HEK293 (cell line): ENCODE measurements around the gene PLLP.

ENCODE experiments used
- CTCF ChIA-PET: fragments of 350-600 bp; formaldehyde crosslinking; extraction: SDS; loops from one replicate; lab custom pipeline; 2021; ENCODE audit warnings: antibody characterized with exemption; lab: Yijun Ruan, JAX
- POLR2A ChIA-PET: fragments of 300-600 bp; formaldehyde crosslinking; extraction: SDS; loops from one replicate; lab custom pipeline; 2020; ENCODE audit warnings: antibody characterized with exemption, inconsistent platforms; lab: Yijun Ruan, JAX
- H3K27ac ChIP-seq: fragments of 200-500 bp; sonication (Bioruptor generic); 2 replicates; pipeline ENCODE4 v1.5.1; 2014; ENCODE audit warnings: low read depth, low read length, control low read depth, inconsistent platforms; ENCODE audit errors: extremely low read depth
- H3K36me3 ChIP-seq, 2 experiments: fragments of 200-500 bp in 1 of 2; sonication (Bioruptor generic) in 1 of 2; 1 replicate in 1 of 2; 2 replicates in 1 of 2; pipeline ENCODE4 v1.5.1; 2014 to 2017; ENCODE audit warnings: inconsistent platforms in 2 of 2, low read length in 2 of 2; ENCODE audit not compliant: control insufficient read depth in 2 of 2, insufficient read depth in 1 of 2
- H3K4me1 ChIP-seq: fragments of 200-500 bp; sonication (Bioruptor generic); 2 replicates; pipeline ENCODE4 v1.5.1; 2014; ENCODE audit warnings: mild to moderate bottlenecking, low read length, inconsistent platforms; ENCODE audit not compliant: control insufficient read depth, insufficient read depth
- H3K4me3 ChIP-seq: 2 replicates; pipeline ENCODE4 v1.5.1; 2011; ENCODE audit warnings: low read depth, mild to moderate bottlenecking, control low read depth, low read length, moderate library complexity
- H3K9me3 ChIP-seq: fragments of 200-500 bp; sonication (Bioruptor generic); 2 replicates; pipeline ENCODE4 v1.5.1; 2014; ENCODE audit warnings: low read depth, low read length, inconsistent platforms; ENCODE audit not compliant: control insufficient read depth, insufficient read depth
- KLF1 ChIP-seq: fragments of 450-650 bp; formaldehyde crosslinking; IDR thresholded peaks from 2 replicates; pipeline ENCODE4 v1.5.1; 2016; ENCODE audit warnings: missing biosample characterization, missing genetic modification characterization
- SETDB1 ChIP-seq: IDR thresholded peaks from one replicate; pipeline ENCODE4 v1.6.1; 2017; ENCODE audit warnings: mild to moderate bottlenecking, low read length, moderate library complexity, mixed read lengths; ENCODE audit not compliant: insufficient read length
- ZNF48 ChIP-seq: fragments of 450-650 bp; formaldehyde crosslinking; IDR thresholded peaks from 2 replicates; pipeline ENCODE4 v1.5.1; 2016; ENCODE audit warnings: missing biosample characterization, missing genetic modification characterization
- ZNF610 ChIP-seq: fragments of 450-650 bp; formaldehyde crosslinking; IDR thresholded peaks from 2 replicates; pipeline ENCODE4 v1.5.1; 2016; ENCODE audit warnings: missing biosample characterization, missing genetic modification characterization, borderline replicate concordance
- TF ChIP-seq, protein P1 (sequence below): fragments of 450-650 bp; formaldehyde crosslinking; IDR thresholded peaks from 2 replicates; pipeline ENCODE4 v1.5.1; 2016; ENCODE audit warnings: missing biosample characterization, missing genetic modification characterization
- TF ChIP-seq, protein P2 (sequence below): fragments of 450-650 bp; formaldehyde crosslinking; IDR thresholded peaks from 2 replicates; pipeline ENCODE4 v1.5.1; 2016; ENCODE audit warnings: missing biosample characterization, missing genetic modification characterization
- TF ChIP-seq, protein P3 (sequence below): fragments of 450-650 bp; formaldehyde crosslinking; IDR thresholded peaks from 2 replicates; pipeline ENCODE4 v1.5.1; 2017; ENCODE audit warnings: missing biosample characterization, missing genetic modification characterization
- TF ChIP-seq, protein P4 (sequence below): fragments of 450-650 bp; formaldehyde crosslinking; IDR thresholded peaks from 2 replicates; pipeline ENCODE4 v1.5.1; 2016; ENCODE audit warnings: missing biosample characterization, missing genetic modification characterization
- TF ChIP-seq, protein P5 (sequence below): fragments of 450-650 bp; formaldehyde crosslinking; IDR thresholded peaks from 2 replicates; pipeline ENCODE4 v1.5.1; 2016; ENCODE audit warnings: missing biosample characterization, missing genetic modification characterization
- TF ChIP-seq, protein P6 (sequence below): fragments of 450-650 bp; formaldehyde crosslinking; IDR thresholded peaks from 2 replicates; pipeline ENCODE4 v1.5.0; 2017; ENCODE audit warnings: missing biosample characterization, missing genetic modification characterization, borderline replicate concordance

The PLLP gene

DNA sequence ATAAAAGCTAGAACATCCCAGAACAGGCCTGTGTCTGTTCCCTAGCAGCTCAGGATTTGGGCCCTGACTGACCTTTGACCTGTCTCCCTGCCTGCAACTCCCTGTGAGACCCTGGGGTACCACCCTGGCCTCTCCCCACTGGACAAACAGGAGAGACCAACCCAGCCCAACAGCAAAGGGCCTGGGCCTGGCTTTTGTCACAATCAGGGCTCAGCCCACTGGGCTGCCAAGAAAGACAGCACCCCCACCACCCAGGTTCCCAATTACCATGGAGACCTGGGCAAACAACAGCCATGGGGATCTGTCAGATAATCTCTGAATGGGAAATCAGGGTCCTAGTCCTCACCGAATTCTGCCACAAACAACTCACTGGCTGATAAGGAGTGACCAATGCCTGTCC is 11.1 kb downstream of the PLLP start:
- H3K4me3 ChIP-seq = no peak overlapping the region
- no peak overlapping the region for H3K27ac ChIP-seq
- H3K4me1 ChIP-seq = no peaks in the 10 kb centered on the region
- TF ChIP-seq ZNF610 (tag by site-specific recombination) = no peak
- peak; percentile 83 for TF ChIP-seq KLF1 (tag by site-specific recombination)
- ChIA-PET POLR2A (no interaction called here), CTCF (interaction anchor here (0.5 kb wide), 1 partner anchor 69 kb away, joined by 3 read pairs; no protein-coding TSS in a partner anchor)
- H3K9me3 ChIP-seq = no peaks in the 10 kb centered on the region
- H3K36me3 ChIP-seq = no peaks in the 10 kb centered on the region

DNA sequence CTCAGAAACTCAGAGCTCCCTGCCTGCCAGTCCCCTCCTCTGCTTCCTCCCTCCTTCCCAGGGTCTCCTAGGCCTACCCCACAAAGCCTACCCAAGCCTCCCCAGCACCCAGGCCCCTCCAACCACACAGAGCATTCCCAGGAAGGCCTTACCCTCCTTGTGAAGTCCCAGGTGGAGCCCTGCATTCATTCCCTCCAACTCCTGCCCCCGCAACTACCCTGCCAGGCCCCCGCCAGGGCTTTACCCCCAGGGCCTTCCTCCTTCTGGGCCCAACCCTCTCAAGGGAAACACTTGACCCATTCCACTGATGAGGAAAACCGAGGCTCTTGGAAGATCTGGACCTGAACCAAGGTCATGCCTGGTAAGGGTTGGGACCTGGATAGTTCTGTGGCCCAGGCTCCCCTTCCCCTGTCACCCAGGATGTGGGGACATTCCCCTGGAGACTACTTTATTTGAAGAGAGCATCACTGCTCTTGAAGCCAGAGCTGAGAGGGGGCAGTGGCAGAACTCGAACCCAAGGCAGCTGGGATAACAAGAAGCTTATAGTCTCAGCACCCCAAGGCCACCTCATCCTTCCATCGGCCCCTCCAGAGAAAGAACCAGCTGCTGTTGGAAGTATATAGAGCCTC is 12.5 kb downstream of the PLLP start:
- H3K36me3 ChIP-seq = no peaks in the 10 kb centered on the region
- POLR2A ChIA-PET = no interaction called here

More for the DNA sequence above, 12.5 kb downstream of the PLLP start:
- CTCF ChIA-PET = no interaction called here
- Histone ChIP-seq H3K4me1 (no peaks in the 10 kb centered on the region), H3K9me3 (no peaks in the 10 kb centered on the region), H3K4me3 (no peak overlapping the region)
- TF ChIP-seq, protein P1, sequence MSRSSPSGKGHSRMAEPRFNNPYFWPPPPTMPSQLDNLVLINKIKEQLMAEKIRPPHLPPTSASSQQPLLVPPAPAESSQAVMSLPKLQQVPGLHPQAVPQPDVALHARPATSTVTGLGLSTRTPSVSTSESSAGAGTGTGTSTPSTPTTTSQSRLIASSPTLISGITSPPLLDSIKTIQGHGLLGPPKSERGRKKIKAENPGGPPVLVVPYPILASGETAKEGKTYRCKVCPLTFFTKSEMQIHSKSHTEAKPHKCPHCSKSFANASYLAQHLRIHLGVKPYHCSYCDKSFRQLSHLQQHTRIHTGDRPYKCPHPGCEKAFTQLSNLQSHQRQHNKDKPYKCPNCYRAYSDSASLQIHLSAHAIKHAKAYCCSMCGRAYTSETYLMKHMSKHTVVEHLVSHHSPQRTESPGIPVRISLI (tag by site-specific recombination) = no peak
- TF ChIP-seq ZNF48 (tag by site-specific recombination) (no peak), SETDB1 (no peak)
- TF ChIP-seq, protein P2, sequence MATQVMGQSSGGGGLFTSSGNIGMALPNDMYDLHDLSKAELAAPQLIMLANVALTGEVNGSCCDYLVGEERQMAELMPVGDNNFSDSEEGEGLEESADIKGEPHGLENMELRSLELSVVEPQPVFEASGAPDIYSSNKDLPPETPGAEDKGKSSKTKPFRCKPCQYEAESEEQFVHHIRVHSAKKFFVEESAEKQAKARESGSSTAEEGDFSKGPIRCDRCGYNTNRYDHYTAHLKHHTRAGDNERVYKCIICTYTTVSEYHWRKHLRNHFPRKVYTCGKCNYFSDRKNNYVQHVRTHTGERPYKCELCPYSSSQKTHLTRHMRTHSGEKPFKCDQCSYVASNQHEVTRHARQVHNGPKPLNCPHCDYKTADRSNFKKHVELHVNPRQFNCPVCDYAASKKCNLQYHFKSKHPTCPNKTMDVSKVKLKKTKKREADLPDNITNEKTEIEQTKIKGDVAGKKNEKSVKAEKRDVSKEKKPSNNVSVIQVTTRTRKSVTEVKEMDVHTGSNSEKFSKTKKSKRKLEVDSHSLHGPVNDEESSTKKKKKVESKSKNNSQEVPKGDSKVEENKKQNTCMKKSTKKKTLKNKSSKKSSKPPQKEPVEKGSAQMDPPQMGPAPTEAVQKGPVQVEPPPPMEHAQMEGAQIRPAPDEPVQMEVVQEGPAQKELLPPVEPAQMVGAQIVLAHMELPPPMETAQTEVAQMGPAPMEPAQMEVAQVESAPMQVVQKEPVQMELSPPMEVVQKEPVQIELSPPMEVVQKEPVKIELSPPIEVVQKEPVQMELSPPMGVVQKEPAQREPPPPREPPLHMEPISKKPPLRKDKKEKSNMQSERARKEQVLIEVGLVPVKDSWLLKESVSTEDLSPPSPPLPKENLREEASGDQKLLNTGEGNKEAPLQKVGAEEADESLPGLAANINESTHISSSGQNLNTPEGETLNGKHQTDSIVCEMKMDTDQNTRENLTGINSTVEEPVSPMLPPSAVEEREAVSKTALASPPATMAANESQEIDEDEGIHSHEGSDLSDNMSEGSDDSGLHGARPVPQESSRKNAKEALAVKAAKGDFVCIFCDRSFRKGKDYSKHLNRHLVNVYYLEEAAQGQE (tag by site-specific recombination) = no peak
- TF ChIP-seq, protein P3, sequence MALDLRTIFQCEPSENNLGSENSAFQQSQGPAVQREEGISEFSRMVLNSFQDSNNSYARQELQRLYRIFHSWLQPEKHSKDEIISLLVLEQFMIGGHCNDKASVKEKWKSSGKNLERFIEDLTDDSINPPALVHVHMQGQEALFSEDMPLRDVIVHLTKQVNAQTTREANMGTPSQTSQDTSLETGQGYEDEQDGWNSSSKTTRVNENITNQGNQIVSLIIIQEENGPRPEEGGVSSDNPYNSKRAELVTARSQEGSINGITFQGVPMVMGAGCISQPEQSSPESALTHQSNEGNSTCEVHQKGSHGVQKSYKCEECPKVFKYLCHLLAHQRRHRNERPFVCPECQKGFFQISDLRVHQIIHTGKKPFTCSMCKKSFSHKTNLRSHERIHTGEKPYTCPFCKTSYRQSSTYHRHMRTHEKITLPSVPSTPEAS = no peak
- TF ChIP-seq, protein P4, sequence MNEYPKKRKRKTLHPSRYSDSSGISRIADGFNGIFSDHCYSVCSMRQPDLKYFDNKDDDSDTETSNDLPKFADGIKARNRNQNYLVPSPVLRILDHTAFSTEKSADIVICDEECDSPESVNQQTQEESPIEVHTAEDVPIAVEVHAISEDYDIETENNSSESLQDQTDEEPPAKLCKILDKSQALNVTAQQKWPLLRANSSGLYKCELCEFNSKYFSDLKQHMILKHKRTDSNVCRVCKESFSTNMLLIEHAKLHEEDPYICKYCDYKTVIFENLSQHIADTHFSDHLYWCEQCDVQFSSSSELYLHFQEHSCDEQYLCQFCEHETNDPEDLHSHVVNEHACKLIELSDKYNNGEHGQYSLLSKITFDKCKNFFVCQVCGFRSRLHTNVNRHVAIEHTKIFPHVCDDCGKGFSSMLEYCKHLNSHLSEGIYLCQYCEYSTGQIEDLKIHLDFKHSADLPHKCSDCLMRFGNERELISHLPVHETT (tag by site-specific recombination) = no peak
- TF ChIP-seq, protein P5, sequence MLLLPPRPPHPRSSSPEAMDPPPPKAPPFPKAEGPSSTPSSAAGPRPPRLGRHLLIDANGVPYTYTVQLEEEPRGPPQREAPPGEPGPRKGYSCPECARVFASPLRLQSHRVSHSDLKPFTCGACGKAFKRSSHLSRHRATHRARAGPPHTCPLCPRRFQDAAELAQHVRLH (tag by site-specific recombination) = 0 out of 2 replicates have a peak, but pooled peaks have one; percentile 33
- TF ChIP-seq, protein P6, sequence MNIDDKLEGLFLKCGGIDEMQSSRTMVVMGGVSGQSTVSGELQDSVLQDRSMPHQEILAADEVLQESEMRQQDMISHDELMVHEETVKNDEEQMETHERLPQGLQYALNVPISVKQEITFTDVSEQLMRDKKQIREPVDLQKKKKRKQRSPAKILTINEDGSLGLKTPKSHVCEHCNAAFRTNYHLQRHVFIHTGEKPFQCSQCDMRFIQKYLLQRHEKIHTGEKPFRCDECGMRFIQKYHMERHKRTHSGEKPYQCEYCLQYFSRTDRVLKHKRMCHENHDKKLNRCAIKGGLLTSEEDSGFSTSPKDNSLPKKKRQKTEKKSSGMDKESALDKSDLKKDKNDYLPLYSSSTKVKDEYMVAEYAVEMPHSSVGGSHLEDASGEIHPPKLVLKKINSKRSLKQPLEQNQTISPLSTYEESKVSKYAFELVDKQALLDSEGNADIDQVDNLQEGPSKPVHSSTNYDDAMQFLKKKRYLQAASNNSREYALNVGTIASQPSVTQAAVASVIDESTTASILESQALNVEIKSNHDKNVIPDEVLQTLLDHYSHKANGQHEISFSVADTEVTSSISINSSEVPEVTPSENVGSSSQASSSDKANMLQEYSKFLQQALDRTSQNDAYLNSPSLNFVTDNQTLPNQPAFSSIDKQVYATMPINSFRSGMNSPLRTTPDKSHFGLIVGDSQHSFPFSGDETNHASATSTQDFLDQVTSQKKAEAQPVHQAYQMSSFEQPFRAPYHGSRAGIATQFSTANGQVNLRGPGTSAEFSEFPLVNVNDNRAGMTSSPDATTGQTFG (tag by site-specific recombination) = no peak
- TF ChIP-seq, all 188 proteins: peak for 1
- H3K27ac ChIP-seq = no peak overlapping the region
